ENCODE results near the gene FOXI1. TPM values are rescaled to one million over a fixed set of nuclear protein-coding genes. Genes with fewer than 3 reads are reported as not detected.

The FOXI1 gene
- total RNA-seq, 1 donor, result not detected

DNA sequence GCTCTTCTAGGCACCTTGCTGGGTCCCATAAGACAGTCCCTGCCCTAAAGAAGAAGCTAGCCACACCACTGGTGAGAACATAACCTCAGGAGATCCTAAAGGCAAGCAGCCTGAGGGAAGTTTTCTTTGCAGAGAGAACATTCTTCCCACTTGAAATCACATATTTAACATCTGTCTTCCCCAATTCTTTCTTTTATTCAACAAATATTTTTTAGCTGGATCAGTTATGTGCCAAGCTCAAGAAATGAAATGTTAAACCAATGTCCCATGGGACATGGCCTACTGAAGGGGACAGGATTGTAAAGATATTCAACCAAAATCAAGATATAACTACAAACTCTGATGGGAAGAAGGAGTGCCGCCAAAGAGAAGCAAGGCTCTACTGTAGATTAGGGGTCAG lies 36.5 kb downstream of the FOXI1 start:
- TF ChIP-seq, protein P1, sequence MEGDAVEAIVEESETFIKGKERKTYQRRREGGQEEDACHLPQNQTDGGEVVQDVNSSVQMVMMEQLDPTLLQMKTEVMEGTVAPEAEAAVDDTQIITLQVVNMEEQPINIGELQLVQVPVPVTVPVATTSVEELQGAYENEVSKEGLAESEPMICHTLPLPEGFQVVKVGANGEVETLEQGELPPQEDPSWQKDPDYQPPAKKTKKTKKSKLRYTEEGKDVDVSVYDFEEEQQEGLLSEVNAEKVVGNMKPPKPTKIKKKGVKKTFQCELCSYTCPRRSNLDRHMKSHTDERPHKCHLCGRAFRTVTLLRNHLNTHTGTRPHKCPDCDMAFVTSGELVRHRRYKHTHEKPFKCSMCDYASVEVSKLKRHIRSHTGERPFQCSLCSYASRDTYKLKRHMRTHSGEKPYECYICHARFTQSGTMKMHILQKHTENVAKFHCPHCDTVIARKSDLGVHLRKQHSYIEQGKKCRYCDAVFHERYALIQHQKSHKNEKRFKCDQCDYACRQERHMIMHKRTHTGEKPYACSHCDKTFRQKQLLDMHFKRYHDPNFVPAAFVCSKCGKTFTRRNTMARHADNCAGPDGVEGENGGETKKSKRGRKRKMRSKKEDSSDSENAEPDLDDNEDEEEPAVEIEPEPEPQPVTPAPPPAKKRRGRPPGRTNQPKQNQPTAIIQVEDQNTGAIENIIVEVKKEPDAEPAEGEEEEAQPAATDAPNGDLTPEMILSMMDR (IDR thresholded peaks at IDR 0.05; ENCODE audit: extremely low read depth, low read depth, low read length), result no peak
- H2AFZ ChIP-seq (ENCODE audit: low read length), result no peak overlapping the region

DNA sequence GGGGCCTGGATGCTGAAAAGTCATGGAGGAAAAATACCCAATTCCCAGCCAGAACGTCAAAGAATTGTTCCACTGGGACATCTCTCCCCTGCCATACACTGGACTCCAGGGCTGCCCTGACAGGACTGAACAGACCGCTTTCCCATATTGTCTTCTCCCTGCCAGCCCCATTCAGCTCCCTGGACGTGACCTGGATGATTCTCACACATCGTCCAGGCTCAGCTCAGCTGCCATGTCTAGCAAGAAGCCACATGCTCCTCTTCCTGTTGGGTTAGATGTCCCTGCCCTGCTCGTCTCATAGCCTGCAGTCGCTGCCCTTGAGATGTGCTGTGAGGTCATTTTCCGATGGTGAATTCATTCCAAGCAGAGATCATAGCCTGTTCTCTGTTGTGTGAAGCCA lies 37.4 kb downstream of the FOXI1 start:
- Histone ChIP-seq H3K4me2 (ENCODE audit: insufficient read depth, low read length) (no peak overlapping the region), H3K36me3 (ENCODE audit: insufficient read depth, low read length) (no peaks in the 10 kb centered on the region), H3K4me1 (ENCODE audit: insufficient read depth, low read length) (no peaks in the 10 kb centered on the region), H3K27me3 (ENCODE audit: insufficient read depth, low read length) (peaks cover 3% of the 10 kb centered on the region), H2AFZ (ENCODE audit: low read length) (no peak overlapping the region), H3K79me2 (ENCODE audit: insufficient read depth, low read length) (no peaks in the 10 kb centered on the region), H4K20me1 (ENCODE audit: insufficient read depth, low read length) (no peaks in the 10 kb centered on the region), H3K4me3 (ENCODE audit: insufficient read depth, low read length) (no peak overlapping the region), H3K27ac (ENCODE audit: low read depth, low read length) (no peak overlapping the region), H3K9me3 (ENCODE audit: low read depth, low read length) (no peaks in the 10 kb centered on the region)
- TF ChIP-seq, protein P1 (IDR thresholded peaks at IDR 0.05; ENCODE audit: extremely low read depth, low read depth, low read length), result no peak
- DNase-seq (ENCODE audit: insufficient read length, low spot score, missing footprints), result no peak

More for the DNA sequence above, 36.5 kb downstream of the FOXI1 start:
- no peaks in the 10 kb centered on the region for H3K79me2 ChIP-seq (ENCODE audit: insufficient read depth, low read length)
- H4K20me1 ChIP-seq (ENCODE audit: insufficient read depth, low read length), result no peaks in the 10 kb centered on the region
- H3K4me1 ChIP-seq (ENCODE audit: insufficient read depth, low read length), result no peaks in the 10 kb centered on the region
- peaks cover 3% of the 10 kb centered on the region for H3K27me3 ChIP-seq (ENCODE audit: insufficient read depth, low read length)
- no peak overlapping the region for H3K4me2 ChIP-seq (ENCODE audit: insufficient read depth, low read length)
- peak; percentile 77 for DNase-seq (ENCODE audit: insufficient read length, low spot score, missing footprints)
- H3K27ac ChIP-seq (ENCODE audit: low read depth, low read length), result no peak overlapping the region
- no peaks in the 10 kb centered on the region for H3K9me3 ChIP-seq (ENCODE audit: low read depth, low read length)
- no peaks in the 10 kb centered on the region for H3K36me3 ChIP-seq (ENCODE audit: insufficient read depth, low read length)
- no peak overlapping the region for H3K4me3 ChIP-seq (ENCODE audit: insufficient read depth, low read length)

DNA sequence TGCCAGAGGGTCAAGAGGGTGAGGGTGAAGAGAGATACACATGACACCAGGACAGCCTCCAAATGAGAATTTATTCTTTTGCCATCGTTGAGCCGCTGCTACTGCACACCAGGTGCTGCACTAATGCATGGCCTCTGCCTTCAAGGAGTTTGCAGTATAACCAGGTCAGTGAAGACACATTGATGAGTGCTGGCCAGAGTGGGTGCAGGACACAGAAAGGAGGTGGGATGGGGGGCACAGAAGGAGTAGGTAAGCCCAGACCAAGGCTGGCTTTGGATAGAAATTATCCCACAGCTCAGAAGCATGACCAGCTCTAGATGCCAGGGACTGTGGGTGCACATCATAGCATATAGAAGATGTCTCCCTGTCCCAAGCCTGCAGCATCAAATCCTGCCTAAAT lies 38.0 kb downstream of the FOXI1 start:
- Histone ChIP-seq H3K9me3 (ENCODE audit: low read depth, low read length) (no peaks in the 10 kb centered on the region), H3K79me2 (ENCODE audit: insufficient read depth, low read length) (no peaks in the 10 kb centered on the region), H2AFZ (ENCODE audit: low read length) (no peak overlapping the region), H3K36me3 (ENCODE audit: insufficient read depth, low read length) (no peaks in the 10 kb centered on the region), H3K4me2 (ENCODE audit: insufficient read depth, low read length) (no peak overlapping the region), H4K20me1 (ENCODE audit: insufficient read depth, low read length) (no peaks in the 10 kb centered on the region), H3K27ac (ENCODE audit: low read depth, low read length) (no peak overlapping the region), H3K27me3 (ENCODE audit: insufficient read depth, low read length) (peaks cover 3% of the 10 kb centered on the region), H3K4me3 (ENCODE audit: insufficient read depth, low read length) (no peak overlapping the region), H3K4me1 (ENCODE audit: insufficient read depth, low read length) (no peaks in the 10 kb centered on the region)
- TF ChIP-seq, protein P1 (IDR thresholded peaks at IDR 0.05; ENCODE audit: extremely low read depth, low read depth, low read length), result no peak
- no peak for DNase-seq (ENCODE audit: insufficient read length, low spot score, missing footprints)

DNA sequence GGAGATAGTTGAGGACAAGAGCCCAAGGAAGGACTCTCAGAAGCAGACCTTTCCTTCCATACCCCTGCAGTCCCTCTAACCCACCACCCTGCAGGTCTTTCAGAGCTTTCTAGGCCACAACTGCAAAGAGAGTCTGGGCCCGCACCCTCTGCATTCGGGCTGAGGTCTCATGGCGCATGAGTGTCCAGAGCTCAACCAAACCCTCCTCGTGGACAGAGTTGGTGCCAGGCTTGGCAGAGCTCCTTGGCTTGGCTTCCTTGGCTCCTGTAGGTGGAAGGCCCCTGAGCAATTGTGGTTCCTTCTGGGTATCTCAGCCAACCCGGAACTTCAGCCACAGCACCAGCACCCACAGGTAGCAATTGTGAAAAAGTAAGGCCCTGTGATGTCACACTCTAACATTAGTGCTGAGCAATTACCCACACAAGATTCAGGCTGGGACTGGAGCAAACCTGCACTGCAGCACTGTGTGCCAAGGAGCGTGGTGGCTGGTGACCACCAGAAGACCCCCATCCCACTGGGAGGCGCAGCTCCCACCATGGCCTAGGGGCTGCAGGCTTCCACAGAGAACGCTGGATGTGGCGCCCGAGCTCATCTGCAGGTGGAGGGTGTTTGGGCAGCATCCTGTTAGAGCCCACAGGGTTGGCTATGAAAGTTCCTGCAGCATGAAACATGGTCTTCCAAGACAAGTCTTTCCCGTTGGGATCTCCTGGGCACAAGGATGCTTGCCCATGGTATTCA lies 38.8 kb downstream of the FOXI1 start:
- Histone ChIP-seq H3K27ac (ENCODE audit: low read depth, low read length) (no peak overlapping the region), H3K4me2 (ENCODE audit: insufficient read depth, low read length) (no peak overlapping the region), H3K4me1 (ENCODE audit: insufficient read depth, low read length) (no peaks in the 10 kb centered on the region), H4K20me1 (ENCODE audit: insufficient read depth, low read length) (no peaks in the 10 kb centered on the region), H2AFZ (ENCODE audit: low read length) (no peak overlapping the region), H3K36me3 (ENCODE audit: insufficient read depth, low read length) (no peaks in the 10 kb centered on the region), H3K9me3 (ENCODE audit: low read depth, low read length) (no peaks in the 10 kb centered on the region), H3K4me3 (ENCODE audit: insufficient read depth, low read length) (no peak overlapping the region), H3K79me2 (ENCODE audit: insufficient read depth, low read length) (no peaks in the 10 kb centered on the region), H3K27me3 (ENCODE audit: insufficient read depth, low read length) (peaks cover 3% of the 10 kb centered on the region)
- no peak for DNase-seq (ENCODE audit: insufficient read length, low spot score, missing footprints)
- TF ChIP-seq, protein P1 (IDR thresholded peaks at IDR 0.05; ENCODE audit: extremely low read depth, low read depth, low read length), result no peak

Data from osteoblast (primary cell).